Left renal cortex interstitium (tissue), 4 donors: Measurements from ENCODE around the gene S1PR4. TPM values are rescaled to one million over a fixed set of nuclear protein-coding genes. Genes with fewer than 3 reads are reported as not detected.
A peak's percentile ranks its signal among the peaks of the same experiment; 100 is the strongest.
"Not testable (repeated sequence)": the region's sequence is repeated elsewhere in the genome, so short reads cannot be mapped to it uniquely, and the experiment has no call there.

Experiments used
- DNase-seq, 4 donors: peaks; one replicate each; pipeline ENCODE4 v3.0.0-alpha.2; 2013; ENCODE audit warnings: low read depth in 4 of 4, low spot score in 2 of 4, missing footprints in 1 of 4
- polyA plus RNA-seq, 4 donors: library from polyadenylated mRNA; unstranded; fragments of 120-200 nt; gene quantifications; one replicate each; pipeline ENCODE4 v1.2.1, GENCODE V29; 2013; ENCODE audit not compliant: insufficient read length in 4 of 4

S1PR4 gene
- polyA plus RNA-seq, 4 donors = 0.25 to 0.44 (median 0.38) TPM

- no peak for DNase-seq
These were observed 1.7 kb upstream of the S1PR4 start for GRCh38 chr19:3176715-3177501.

DNA sequence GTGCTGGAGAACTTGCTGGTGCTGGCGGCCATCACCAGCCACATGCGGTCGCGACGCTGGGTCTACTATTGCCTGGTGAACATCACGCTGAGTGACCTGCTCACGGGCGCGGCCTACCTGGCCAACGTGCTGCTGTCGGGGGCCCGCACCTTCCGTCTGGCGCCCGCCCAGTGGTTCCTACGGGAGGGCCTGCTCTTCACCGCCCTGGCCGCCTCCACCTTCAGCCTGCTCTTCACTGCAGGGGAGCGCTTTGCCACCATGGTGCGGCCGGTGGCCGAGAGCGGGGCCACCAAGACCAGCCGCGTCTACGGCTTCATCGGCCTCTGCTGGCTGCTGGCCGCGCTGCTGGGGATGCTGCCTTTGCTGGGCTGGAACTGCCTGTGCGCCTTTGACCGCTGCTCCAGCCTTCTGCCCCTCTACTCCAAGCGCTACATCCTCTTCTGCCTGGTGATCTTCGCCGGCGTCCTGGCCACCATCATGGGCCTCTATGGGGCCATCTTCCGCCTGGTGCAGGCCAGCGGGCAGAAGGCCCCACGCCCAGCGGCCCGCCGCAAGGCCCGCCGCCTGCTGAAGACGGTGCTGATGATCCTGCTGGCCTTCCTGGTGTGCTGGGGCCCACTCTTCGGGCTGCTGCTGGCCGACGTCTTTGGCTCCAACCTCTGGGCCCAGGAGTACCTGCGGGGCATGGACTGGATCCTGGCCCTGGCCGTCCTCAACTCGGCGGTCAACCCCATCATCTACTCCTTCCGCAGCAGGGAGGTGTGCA is 587 bp downstream of the S1PR4 start:
- no peak for DNase-seq

- no peak for DNase-seq
These were observed 1.2 kb downstream of the S1PR4 start for GRCh38 chr19:3179739-3180293.

GRCh38 chr19:3183721-3184641 is 5.4 kb downstream of the S1PR4 start:
- no peak for DNase-seq

GRCh38 chr19:3184847-3185460 is 6.4 kb downstream of the S1PR4 start:
- no peak for DNase-seq

GRCh38 chr19:3185461-3186159 is 7.0 kb downstream of the S1PR4 start, which contains the start of gene NCLN:
NCLN (plus strand) TSS chr19:3185930; CDS start chr19:3186031, 101 bp downstream.
- DNase-seq = peak; percentile 96 to 100 (median 98)

- no peak for DNase-seq
These were observed 7.7 kb downstream of the S1PR4 start for GRCh38 chr19:3186160-3186688.

DNA sequence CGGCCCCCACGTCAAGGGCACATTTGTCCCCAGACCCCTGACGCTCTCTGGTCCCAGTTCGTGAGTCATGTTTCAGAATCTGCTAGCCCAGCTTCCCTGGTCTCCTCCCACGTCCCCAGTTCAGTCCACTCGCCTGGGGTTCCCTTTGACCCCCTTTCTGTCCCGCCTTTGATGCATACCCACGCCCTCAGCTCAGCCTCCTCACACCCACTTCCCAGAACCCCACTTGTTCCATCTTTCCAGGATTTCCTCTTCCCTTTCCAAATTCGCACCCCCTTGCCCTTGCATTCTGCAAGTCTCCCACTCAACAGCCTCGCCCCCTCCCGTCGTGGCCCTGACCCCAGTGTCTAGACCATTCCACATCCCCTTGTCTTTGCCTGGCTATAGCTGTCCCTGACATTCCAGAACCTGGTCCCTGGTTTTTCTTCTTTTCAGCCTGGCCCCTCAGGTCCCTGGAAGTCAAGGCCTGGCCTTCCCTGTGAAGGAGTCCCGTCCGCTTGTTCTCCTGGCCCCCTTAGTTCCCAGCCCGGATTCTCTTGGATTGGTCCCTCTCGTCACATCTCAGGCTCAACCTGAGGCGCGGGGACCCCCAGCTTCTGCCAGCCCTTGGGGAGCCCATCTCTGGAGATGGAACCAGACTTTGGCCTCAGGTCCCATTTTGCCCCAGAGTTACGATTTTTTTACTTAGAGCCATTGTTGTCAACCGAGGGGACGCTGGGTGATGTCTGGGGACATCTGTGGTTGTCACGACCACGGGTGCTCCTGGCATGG is 8.5 kb downstream of the S1PR4 start:
- no peak for DNase-seq

DNA sequence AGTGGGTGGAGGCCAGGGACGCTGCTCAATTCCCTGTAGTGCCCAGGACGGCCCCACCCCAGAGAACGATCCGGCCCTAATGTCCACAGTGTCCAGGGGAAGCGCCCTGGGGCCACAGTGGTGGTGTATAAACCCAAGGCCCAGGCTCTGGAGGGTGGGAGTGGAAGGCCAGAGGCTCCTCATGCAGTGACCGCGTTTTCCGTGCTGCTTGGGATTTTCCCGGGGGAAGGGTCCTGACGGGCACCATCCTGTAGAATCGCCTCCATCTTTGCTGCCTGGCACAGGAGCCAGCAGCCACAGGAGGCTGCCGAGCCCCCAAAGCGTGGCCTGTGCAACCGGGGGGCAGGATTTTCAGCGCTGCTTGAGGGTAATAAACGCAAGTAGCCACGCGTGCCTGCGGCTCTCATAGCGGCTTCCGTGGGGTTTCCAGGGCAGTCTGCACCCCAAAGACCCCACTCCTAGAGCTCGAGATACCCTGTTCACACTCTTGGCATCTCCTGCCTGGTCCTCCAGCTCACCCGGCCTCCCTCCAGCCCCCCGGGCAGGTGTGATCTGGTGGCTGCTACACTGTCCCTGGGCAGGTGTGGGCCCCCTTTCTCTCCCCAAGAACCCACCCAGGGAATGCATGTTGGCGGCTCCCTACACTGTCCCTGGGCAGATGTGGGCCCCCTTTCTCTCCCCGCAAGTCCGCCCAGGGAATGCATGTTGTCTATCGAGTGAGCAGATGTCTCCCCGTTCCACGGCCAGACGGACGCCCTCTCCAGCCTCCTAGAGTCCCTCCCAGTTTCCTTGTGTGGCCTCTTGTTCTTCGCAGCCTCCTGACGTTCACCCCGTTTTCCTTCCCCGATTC is 9.3 kb downstream of the S1PR4 start:
- DNase-seq = no peak

GRCh38 chr19:3188627-3189596 is 10.3 kb downstream of the S1PR4 start:
- no peak for DNase-seq

DNA sequence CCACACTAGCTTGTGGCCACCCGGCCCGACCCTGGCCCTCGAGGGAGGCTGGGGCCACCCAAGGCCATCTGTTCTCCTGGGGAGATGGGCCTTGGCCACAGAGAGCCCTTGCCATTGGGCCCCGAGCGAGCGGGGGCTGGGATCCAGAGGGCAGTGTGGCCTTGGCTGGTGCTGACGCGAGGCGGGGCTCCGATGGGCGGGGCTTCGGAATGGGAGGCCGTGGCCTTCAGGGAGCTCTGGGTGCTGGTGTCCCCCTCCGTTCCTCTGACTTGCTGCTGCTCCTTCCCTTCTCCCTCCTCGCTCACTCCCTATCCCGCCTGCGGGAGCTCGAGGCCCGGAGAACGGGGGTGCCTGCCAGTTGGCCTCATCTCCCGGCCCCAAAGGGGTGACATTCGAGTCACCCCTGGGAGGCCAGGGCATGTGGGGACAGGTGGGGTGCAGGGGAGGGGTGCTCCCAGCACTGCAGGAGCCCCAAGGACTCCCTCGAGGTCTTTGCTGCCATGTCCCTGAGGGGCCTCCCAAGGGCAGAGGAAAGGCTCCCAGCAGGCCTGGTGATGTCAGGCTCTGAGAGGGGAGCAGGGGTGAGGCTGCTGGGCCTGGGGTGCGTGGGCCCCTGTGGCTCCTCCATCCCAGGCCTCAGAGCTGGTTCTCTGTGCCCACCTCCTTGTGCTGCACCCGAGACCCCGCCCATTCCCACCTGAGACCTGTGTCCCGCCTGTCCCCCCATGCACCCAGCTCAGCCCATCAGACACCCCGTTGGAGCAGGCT is 11.3 kb downstream of the S1PR4 start:
- DNase-seq = no peak

DNA sequence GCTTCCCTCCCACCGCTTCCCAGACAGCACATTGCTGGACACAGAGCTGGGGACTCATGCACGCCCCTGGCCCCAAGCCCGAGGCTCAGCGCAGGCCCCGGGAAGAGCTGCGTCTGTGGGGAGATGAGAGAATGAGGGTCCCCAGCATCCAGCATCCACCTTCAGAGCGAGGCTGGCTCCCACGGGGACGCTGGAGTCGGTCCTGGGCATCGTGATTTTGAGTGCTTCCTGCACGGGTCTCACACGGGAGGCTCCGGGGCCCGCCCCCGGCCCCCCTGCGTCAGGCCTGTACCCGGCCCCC is 11.9 kb downstream of the S1PR4 start:
- DNase-seq = no peak

DNA sequence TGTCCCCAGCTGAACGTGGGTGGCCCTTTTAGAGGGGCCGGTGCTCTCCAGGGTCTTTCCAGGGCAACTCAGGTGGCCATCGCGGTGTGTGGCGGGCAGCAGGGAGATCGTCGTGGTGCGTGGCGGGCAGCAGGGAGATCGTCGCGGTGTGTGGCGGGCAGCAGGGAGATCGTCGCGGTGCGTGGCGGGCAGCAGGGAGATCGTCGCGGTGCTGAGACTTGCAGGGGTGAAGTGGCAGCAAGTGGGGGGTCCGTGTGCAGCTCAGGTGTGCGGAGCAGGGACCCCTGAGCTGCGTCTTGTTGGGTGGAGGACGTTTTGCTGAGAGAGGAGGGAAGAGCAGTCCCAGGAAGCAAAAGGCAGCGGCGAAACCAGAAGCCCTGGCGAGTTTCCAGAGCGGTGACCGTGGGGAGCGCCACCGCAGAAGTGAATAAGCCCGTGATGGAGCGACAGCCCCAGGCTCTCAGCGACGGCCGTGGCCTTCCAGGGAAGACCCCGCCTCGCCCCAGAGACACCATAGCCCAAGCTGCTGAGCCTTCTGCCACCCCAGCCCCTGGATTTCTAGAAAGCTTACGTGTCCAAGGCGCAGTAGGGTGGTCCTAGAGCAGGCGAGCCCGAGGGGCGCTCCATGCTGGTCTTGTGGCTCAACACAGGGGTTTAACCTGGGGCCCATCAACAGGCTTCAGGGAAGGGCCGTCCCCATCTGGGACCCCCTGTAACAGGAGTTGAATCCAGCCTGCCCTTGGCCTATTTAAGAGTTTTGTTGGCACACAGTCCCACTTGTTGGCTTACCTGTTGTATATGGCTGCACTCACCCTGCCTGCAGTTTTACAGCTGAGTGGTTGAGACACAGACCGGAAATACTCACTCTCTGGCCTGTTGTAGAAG is 12.6 kb downstream of the S1PR4 start:
- DNase-seq = no peak

GRCh38 chr19:3191806-3192104 is 13.2 kb downstream of the S1PR4 start:
- not testable (repeated sequence) for DNase-seq

DNA sequence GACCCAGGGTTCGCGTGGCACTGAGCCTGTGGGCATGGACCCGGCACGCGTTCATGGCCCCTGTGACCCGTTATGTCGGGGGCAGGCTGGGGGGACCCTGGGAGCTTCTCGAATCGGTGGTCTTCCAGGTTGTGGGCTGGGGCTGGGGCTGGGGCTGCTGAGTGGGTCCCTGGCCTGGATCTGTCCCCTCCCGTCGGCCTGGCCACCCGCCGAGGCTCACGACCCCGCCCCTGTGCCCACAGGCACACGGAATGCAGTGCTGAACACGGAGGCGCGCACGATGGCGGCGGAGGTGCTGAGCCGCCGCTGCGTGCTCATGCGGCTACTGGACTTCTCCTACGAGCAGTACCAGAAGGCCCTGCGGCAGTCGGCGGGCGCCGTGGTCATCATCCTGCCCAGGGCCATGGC is 13.7 kb downstream of the S1PR4 start:
- DNase-seq = no peak
